Left ventricle myocardium inferior (tissue), 1 donor: Measurements from ENCODE around the gene VSIG10. TPM values are rescaled to one million over a fixed set of nuclear protein-coding genes. Genes with fewer than 3 reads are reported as not detected.

Source experiments
- DNase-seq: peaks from one replicate; pipeline ENCODE4 v3.0.0-alpha.2; 2020
- H3K27ac ChIP-seq: fragments of 200-600 bp; replicated peaks from 2 replicates; pipeline ENCODE4 v1.8.0; 2021
- H3K27me3 ChIP-seq: fragments of 200-600 bp; 2 replicates; pipeline ENCODE4 v1.8.0; 2021; ENCODE audit warnings: low read depth
- H3K36me3 ChIP-seq: fragments of 200-600 bp; 2 replicates; pipeline ENCODE4 v1.8.0; 2021
- H3K4me1 ChIP-seq: fragments of 200-600 bp; 2 replicates; pipeline ENCODE4 v1.8.0; 2021
- H3K4me3 ChIP-seq: fragments of 200-600 bp; 2 replicates; pipeline ENCODE4 v1.8.0; 2021; ENCODE audit warnings: mild to moderate bottlenecking, moderate library complexity
- H3K9me3 ChIP-seq: fragments of 200-600 bp; replicated peaks from 2 replicates; pipeline ENCODE4 v1.8.0; 2021
- intact Hi-C: fragments of 100-400 bp; cut with micrococcal nuclease; formaldehyde crosslinking; loops from one replicate; pipeline ENCODE4 v1.11.0; 2022
- total RNA-seq: library from RNA; stranded (reverse); fragmentation: NEBNext Ultra II Directional; extraction: Animal tissue kit (Norgen Biotek cat#: 25700); gene quantifications from one replicate; pipeline ENCODE4 v1.2.1, GENCODE V29; 2021
- TF ChIP-seq, protein P1 (sequence below): fragments of 200-600 bp; IDR thresholded peaks from 2 replicates; pipeline ENCODE4 v1.8.0; 2021; ENCODE audit warnings: antibody characterized with exemption, mild to moderate bottlenecking, borderline replicate concordance
- donor health status: DM: no; HTN: yes; CAD: no; lungs with severe emphysema.

VSIG10 gene
- total RNA-seq, 1 donor from 2014 or later: 12.1 TPM

DNA sequence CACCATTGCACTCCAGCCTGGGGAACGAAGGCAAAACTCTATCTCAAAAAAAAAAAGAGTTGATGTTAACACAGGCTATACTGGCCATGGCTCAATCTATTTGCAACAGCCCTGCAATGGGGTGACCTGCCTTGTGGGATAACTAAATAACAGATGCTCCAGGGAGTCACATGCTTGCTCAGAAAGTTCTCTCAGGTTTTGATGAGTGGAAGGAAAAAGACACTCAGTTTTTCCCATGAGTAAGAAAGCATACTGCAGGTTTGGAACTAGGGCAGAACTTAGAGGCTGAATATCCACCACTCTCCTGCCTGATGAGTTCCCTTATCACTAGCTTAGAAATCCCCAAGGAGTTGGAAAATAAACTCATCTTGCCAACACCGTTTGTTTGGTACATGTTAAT lies 59.7 kb downstream of the VSIG10 start:
- Histone ChIP-seq H3K27ac (no peak overlapping the region), H3K27me3 (no peaks in the 10 kb centered on the region), H3K4me1 (peaks cover 29% of the 10 kb centered on the region), H3K36me3 (peaks cover 85% of the 10 kb centered on the region), H3K9me3 (no peaks in the 10 kb centered on the region), H3K4me3 (no peak overlapping the region)
- TF ChIP-seq, protein P1, sequence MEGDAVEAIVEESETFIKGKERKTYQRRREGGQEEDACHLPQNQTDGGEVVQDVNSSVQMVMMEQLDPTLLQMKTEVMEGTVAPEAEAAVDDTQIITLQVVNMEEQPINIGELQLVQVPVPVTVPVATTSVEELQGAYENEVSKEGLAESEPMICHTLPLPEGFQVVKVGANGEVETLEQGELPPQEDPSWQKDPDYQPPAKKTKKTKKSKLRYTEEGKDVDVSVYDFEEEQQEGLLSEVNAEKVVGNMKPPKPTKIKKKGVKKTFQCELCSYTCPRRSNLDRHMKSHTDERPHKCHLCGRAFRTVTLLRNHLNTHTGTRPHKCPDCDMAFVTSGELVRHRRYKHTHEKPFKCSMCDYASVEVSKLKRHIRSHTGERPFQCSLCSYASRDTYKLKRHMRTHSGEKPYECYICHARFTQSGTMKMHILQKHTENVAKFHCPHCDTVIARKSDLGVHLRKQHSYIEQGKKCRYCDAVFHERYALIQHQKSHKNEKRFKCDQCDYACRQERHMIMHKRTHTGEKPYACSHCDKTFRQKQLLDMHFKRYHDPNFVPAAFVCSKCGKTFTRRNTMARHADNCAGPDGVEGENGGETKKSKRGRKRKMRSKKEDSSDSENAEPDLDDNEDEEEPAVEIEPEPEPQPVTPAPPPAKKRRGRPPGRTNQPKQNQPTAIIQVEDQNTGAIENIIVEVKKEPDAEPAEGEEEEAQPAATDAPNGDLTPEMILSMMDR: no peak
- intact Hi-C loops: no loop called here
- DNase-seq: no peak

DNA sequence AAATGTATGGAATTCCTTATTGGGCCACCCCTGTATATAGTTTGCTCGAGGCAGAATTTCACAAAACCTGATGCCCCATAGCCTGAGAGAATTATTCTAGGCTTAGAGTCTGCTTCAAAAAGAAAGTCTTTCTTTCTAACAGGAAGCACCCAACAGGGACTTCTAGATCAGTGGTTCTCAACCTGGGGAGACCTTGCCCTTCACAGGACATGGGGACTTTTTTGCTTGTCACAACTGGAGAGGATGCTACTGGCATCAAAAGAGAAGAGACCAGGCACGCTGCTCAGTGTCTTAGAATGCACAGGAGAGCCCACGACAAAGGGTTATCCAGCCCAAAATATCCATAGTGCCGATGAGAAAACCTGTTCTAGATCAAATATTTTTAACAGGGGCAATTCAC lies 61.7 kb downstream of the VSIG10 start:
- Histone ChIP-seq H3K27me3 (no peaks in the 10 kb centered on the region), H3K9me3 (no peaks in the 10 kb centered on the region), H3K27ac (no peak overlapping the region), H3K4me3 (no peak overlapping the region), H3K36me3 (peaks cover 89% of the 10 kb centered on the region), H3K4me1 (peaks cover 24% of the 10 kb centered on the region)
- intact Hi-C loops: no loop called here
- no peak for DNase-seq
- TF ChIP-seq, protein P1: no peak

DNA sequence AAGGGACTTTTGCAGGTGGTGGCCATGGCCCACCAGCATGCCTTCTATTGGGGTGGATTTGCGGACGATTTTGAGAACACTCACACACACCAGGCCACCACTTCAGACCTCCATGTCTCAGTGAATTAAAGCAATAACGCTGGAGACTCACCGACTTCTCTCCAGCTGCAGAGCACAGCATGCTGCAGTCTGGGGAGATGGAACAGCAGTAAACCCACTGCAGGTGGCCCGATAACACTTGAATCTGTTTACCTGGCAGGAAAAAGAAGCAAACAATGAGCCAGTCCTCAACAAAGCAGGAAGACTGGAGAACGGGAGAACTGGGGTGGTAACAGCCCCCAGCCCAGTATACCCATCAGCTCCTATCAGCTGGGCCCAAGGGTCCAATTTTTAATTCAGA lies 65.7 kb downstream of the VSIG10 start:
- TF ChIP-seq, protein P1: no peak
- intact Hi-C loops: no loop called here

DNA sequence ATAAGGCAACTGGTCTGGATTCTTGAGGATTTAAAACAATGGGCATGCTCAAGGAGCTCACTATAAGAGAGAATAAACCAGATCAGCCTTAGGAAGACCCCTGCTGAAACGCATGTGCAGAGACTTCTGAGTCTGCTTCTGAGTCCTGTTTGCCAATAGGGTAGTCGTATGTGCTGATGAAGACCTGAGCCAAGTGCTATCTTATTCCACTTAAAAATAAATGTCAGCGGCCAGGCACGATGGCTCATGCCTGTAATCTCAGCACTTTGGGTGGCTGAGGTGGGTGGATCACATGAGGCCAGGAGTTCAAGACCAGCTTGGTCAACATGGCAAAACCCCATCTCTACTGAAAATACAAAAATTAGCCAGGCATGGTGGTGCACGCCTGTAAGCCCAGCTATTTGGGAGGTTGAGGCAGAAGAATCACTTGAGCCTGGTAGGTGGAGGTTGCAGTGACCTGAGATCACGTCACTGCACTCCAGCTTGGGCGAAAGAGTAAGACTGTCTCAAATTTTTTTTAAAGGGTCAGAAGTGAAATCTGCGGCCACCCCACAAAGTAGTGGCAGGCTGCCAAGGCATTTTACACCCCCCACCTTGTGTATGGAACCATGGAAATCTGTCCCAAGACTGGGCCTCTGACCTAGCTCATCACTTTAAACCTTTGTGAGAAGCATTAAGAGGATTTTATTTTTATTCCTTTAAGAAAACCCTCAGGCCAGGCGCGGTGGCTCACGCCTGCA lies 67.0 kb downstream of the VSIG10 start:
- intact Hi-C loops: no loop called here
- Histone ChIP-seq H3K4me1 (peaks cover 17% of the 10 kb centered on the region), H3K27me3 (no peaks in the 10 kb centered on the region), H3K9me3 (no peaks in the 10 kb centered on the region), H3K4me3 (no peak overlapping the region), H3K36me3 (peaks cover 99% of the 10 kb centered on the region), H3K27ac (no peak overlapping the region)
- TF ChIP-seq, protein P1: no peak
- no peak for DNase-seq

More for the DNA sequence above, 65.7 kb downstream of the VSIG10 start:
- H3K9me3 ChIP-seq: no peaks in the 10 kb centered on the region
- peaks cover 99% of the 10 kb centered on the region for H3K36me3 ChIP-seq
- H3K4me3 ChIP-seq: no peak overlapping the region
- DNase-seq: no peak
- H3K27me3 ChIP-seq: no peaks in the 10 kb centered on the region
- no peak overlapping the region for H3K27ac ChIP-seq
- H3K4me1 ChIP-seq: peaks cover 17% of the 10 kb centered on the region

DNA sequence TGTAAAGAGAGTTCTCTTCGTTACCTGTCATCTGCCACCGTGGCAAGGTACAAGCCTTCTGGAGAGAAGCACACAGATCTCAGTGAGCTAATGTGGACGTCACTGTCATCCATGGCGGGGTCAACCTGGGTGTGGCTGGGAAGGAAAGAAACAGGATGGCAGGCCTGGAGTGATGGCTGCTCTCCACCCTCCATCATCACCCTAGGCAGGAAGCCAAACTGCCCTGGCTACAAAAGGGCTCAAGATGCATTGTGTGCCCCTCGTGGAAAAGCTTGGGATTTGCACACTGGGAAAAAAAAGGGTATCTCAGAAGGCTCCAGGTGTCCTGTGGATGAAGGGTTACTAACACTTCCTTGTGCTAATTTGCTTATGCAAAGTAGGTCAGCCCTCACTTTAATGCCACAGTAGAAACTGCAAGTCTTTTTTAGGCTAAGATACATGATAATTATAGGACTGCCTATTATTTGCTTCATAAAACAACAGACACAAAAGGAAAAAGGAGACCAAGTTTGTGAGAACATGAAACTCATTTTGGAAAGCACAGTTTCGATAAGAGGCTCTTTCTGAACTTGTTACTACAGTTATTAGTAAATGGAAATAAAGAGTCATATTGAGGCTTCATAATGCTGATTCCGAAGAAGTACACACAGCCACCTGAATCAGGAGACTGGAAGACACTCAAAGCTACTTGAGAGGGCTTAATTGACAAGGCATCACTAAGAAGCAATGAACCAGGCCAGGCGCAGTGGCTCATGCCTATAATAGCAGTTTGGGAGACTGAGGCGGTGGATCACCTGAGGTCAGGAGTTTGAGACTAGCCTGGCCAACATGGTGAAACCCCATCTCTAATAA lies 68.4 kb downstream of the VSIG10 start:
- H3K27me3 ChIP-seq: no peaks in the 10 kb centered on the region
- H3K36me3 ChIP-seq: peaks cover 95% of the 10 kb centered on the region
- no peaks in the 10 kb centered on the region for H3K9me3 ChIP-seq
- peak overlapping the region; percentile 6 for H3K27ac ChIP-seq
- no peak for DNase-seq
- peaks cover 17% of the 10 kb centered on the region for H3K4me1 ChIP-seq
- intact Hi-C loops: no loop called here
- no peak overlapping the region for H3K4me3 ChIP-seq
- TF ChIP-seq, protein P1: no peak
